GM23338 (cell line): ENCODE data around the gene SNRPB2. TPM values are rescaled to one million over a fixed set of nuclear protein-coding genes. Genes with fewer than 3 reads are reported as not detected.
A peak's percentile ranks its signal among the peaks of the same experiment; 100 is the strongest.

Experiments
- ATAC-seq: fragments of 200-7000 bp; cut with Tn5 transposase; 3 replicates; pipeline ENCODE4 v1.9.1; 2020
- DNase-seq: peaks from one replicate; pipeline ENCODE4 v3.0.0-alpha.2; 2015; ENCODE audit warnings: low spot score
- H2AFZ ChIP-seq: fragments of 200-600 bp; sonication (generic); 2 replicates; pipeline ENCODE4 v1.8.0; 2016; ENCODE audit warnings: antibody characterized with exemption, mild to moderate bottlenecking, moderate library complexity
- H3F3A ChIP-seq: fragments of 200-600 bp; sonication (generic); replicated peaks from 2 replicates; pipeline ENCODE4 v1.8.0; 2017; ENCODE audit warnings: antibody characterized with exemption, mixed run types, low read depth
- H3K27ac ChIP-seq: fragments of 200-600 bp; sonication (generic); 2 replicates; pipeline ENCODE4 v1.6.1; 2016; ENCODE audit warnings: low read depth
- H3K27me3 ChIP-seq: fragments of 200-600 bp; sonication (generic); 2 replicates; pipeline ENCODE4 v1.8.0; 2016; ENCODE audit warnings: mild to moderate bottlenecking, mixed run types, moderate library complexity; ENCODE audit not compliant: insufficient read depth
- H3K36me3 ChIP-seq: fragments of 200-600 bp; sonication (generic); 2 replicates; pipeline ENCODE4 v1.8.0; 2016; ENCODE audit warnings: mild to moderate bottlenecking; ENCODE audit not compliant: insufficient read depth
- H3K4me1 ChIP-seq: fragments of 200-600 bp; sonication (generic); 2 replicates; pipeline ENCODE4 v1.8.0; 2016; ENCODE audit warnings: mild to moderate bottlenecking, moderate library complexity; ENCODE audit not compliant: insufficient read depth
- H3K4me2 ChIP-seq: fragments of 200-600 bp; sonication (generic); 2 replicates; pipeline ENCODE4 v1.7.1; 2017; ENCODE audit warnings: mixed run types
- H3K4me3 ChIP-seq: fragments of 200-600 bp; sonication (generic); 2 replicates; pipeline ENCODE4 v1.6.1; 2016; ENCODE audit warnings: mixed run types
- H3K79me2 ChIP-seq: fragments of 200-600 bp; sonication (generic); replicated peaks from 2 replicates; pipeline ENCODE4 v1.8.0; 2017; ENCODE audit warnings: mild to moderate bottlenecking; ENCODE audit not compliant: insufficient read depth
- H3K9me2 ChIP-seq: fragments of 200-600 bp; sonication (generic); 2 replicates; pipeline ENCODE4 v1.8.0; 2017; ENCODE audit not compliant: insufficient read depth
- H4K20me1 ChIP-seq: fragments of 200-600 bp; sonication (generic); replicated peaks from 2 replicates; pipeline ENCODE4 v1.8.0; 2017; ENCODE audit warnings: mild to moderate bottlenecking; ENCODE audit not compliant: insufficient read depth
- H3K27ac Mint-ChIP-seq: 2 replicates; pipeline ENCODE4 v1.8.0; 2020; ENCODE audit warnings: inconsistent platforms, mild to moderate bottlenecking, moderate library complexity, mixed read lengths
- H3K27me3 Mint-ChIP-seq: 3 replicates; pipeline ENCODE4 v1.8.0; 2022; ENCODE audit warnings: low read depth, mild to moderate bottlenecking, moderate library complexity, mixed read lengths, inconsistent platforms; ENCODE audit not compliant: insufficient read depth, poor library complexity
- H3K36me3 Mint-ChIP-seq: 3 replicates; pipeline ENCODE4 v1.8.0; 2021; ENCODE audit warnings: low read depth, mild to moderate bottlenecking, inconsistent platforms, moderate library complexity, mixed read lengths
- H3K4me1 Mint-ChIP-seq: 3 replicates; pipeline ENCODE4 v1.8.0; 2020; ENCODE audit warnings: mild to moderate bottlenecking, inconsistent platforms, mixed read lengths
- H3K4me3 Mint-ChIP-seq: 3 replicates; pipeline ENCODE4 v1.8.0; 2021; ENCODE audit warnings: moderate library complexity, mild to moderate bottlenecking, inconsistent platforms, mixed read lengths
- H3K9me3 Mint-ChIP-seq: 3 replicates; pipeline ENCODE4 v1.8.0; 2020; ENCODE audit warnings: moderate library complexity, mild to moderate bottlenecking, inconsistent platforms, mixed read lengths
- CREB1 ChIP-seq: fragments of 250-450 bp; sonication (Bioruptor Pico); IDR thresholded peaks from 2 replicates; pipeline ENCODE4 v1.5.0; 2020; ENCODE audit warnings: low read depth, mild to moderate bottlenecking, moderate library complexity
- EZH2 ChIP-seq: fragments of 200-600 bp; sonication (generic); IDR thresholded peaks from one replicate; pipeline ENCODE4 v1.8.0; 2017; ENCODE audit warnings: antibody characterized with exemption, mild to moderate bottlenecking, low read depth; ENCODE audit not compliant: unreplicated experiment
- JUNB ChIP-seq: IDR thresholded peaks from one replicate; pipeline ENCODE4 v1.6.1; 2016; ENCODE audit warnings: antibody characterized with exemption; ENCODE audit not compliant: unreplicated experiment
- NANOG ChIP-seq: IDR thresholded peaks from 2 replicates; pipeline ENCODE4 v1.6.1; 2016; ENCODE audit warnings: antibody characterized with exemption, borderline replicate concordance
- POLR2AphosphoS5 ChIP-seq: IDR thresholded peaks from 2 replicates; pipeline ENCODE4 v1.6.1; 2016; ENCODE audit warnings: antibody characterized with exemption, low read depth
- ZNF114 ChIP-seq: fragments of 250-450 bp; sonication (Bioruptor Pico); IDR thresholded peaks from 2 replicates; pipeline ENCODE4 v1.5.0; 2020; ENCODE audit warnings: mild to moderate bottlenecking, moderate library complexity
- ZNF331 ChIP-seq: fragments of 250-450 bp; sonication (Bioruptor Pico); IDR thresholded peaks from 2 replicates; pipeline ENCODE4 v1.5.0; 2020; ENCODE audit warnings: low read depth, mild to moderate bottlenecking, moderate library complexity
- polyA plus RNA-seq: library from polyadenylated mRNA; unstranded; fragments of >200 nt; fragmentation: Nextera tagmentation; extraction: Ambion mirVana; gene quantifications from 2 replicates; pipeline ENCODE4 v1.2.1, GENCODE V29; 2016
- total RNA-seq: library from RNA; depleted of rRNA; stranded (reverse); fragments of >200 nt; shearing (Covaris generic); gene quantifications from 2 replicates; pipeline ENCODE4 v1.2.3, GENCODE V29; 2014
- TF ChIP-seq, protein P1 (sequence below), 2 experiments: fragments of 200-600 bp in 1 of 2; sonication (generic) in 1 of 2; conservative IDR thresholded peaks; 2 replicates each; pipeline versions ENCODE4 v1.5.1 to v1.6.1; 2016 to 2017; ENCODE audit warnings: antibody characterized with exemption in 2 of 2, low read depth in 2 of 2, mild to moderate bottlenecking in 2 of 2, moderate library complexity in 1 of 2
- TF ChIP-seq, protein P2 (sequence below): IDR thresholded peaks from one replicate; pipeline ENCODE4 v1.6.1; 2018; ENCODE audit warnings: antibody characterized with exemption; ENCODE audit not compliant: unreplicated experiment
- TF ChIP-seq, protein P3 (sequence below): fragments of 250-450 bp; sonication (Bioruptor Pico); IDR thresholded peaks from 2 replicates; pipeline ENCODE4 v1.5.0; 2020; ENCODE audit warnings: mild to moderate bottlenecking, moderate library complexity
- TF ChIP-seq, protein P4 (sequence below): IDR thresholded peaks from 2 replicates; pipeline ENCODE4 v1.6.1; 2016; ENCODE audit warnings: antibody characterized with exemption

SNRPB2 gene
- total and polyA plus RNA-seq, 2 experiments from 2014 or later, result 94.9 to 377 TPM

DNA sequence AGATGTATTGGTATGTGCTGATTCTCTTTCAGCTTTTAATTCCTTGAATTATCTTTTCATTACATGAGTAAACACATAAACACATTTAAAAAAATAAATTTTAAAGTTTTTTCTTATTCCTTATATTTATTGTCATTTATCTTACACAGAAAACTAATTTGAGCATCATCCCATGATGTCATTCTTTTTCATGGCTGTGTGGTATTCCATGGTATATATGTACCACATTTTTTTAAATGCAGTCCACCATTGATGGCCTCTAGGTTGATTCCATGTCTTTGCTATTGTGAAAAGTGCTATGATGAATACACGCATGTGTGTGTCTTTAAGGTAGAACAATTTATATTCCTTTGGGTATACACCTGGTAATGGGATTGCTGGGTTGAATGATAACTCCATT lies 51.7 kb downstream of the SNRPB2 start (continued):
- TF ChIP-seq, protein P1, sequence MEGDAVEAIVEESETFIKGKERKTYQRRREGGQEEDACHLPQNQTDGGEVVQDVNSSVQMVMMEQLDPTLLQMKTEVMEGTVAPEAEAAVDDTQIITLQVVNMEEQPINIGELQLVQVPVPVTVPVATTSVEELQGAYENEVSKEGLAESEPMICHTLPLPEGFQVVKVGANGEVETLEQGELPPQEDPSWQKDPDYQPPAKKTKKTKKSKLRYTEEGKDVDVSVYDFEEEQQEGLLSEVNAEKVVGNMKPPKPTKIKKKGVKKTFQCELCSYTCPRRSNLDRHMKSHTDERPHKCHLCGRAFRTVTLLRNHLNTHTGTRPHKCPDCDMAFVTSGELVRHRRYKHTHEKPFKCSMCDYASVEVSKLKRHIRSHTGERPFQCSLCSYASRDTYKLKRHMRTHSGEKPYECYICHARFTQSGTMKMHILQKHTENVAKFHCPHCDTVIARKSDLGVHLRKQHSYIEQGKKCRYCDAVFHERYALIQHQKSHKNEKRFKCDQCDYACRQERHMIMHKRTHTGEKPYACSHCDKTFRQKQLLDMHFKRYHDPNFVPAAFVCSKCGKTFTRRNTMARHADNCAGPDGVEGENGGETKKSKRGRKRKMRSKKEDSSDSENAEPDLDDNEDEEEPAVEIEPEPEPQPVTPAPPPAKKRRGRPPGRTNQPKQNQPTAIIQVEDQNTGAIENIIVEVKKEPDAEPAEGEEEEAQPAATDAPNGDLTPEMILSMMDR (conservative IDR thresholded peaks at IDR 0.05; ENCODE audit: low read depth in 2 of 2), result no peak
- TF ChIP-seq NANOG (no peak), ZNF114 (no peak), EZH2 (no peak), ZNF331 (no peak), CREB1 (CRISPR knock-in tag) (no peak)
- TF ChIP-seq, protein P2, sequence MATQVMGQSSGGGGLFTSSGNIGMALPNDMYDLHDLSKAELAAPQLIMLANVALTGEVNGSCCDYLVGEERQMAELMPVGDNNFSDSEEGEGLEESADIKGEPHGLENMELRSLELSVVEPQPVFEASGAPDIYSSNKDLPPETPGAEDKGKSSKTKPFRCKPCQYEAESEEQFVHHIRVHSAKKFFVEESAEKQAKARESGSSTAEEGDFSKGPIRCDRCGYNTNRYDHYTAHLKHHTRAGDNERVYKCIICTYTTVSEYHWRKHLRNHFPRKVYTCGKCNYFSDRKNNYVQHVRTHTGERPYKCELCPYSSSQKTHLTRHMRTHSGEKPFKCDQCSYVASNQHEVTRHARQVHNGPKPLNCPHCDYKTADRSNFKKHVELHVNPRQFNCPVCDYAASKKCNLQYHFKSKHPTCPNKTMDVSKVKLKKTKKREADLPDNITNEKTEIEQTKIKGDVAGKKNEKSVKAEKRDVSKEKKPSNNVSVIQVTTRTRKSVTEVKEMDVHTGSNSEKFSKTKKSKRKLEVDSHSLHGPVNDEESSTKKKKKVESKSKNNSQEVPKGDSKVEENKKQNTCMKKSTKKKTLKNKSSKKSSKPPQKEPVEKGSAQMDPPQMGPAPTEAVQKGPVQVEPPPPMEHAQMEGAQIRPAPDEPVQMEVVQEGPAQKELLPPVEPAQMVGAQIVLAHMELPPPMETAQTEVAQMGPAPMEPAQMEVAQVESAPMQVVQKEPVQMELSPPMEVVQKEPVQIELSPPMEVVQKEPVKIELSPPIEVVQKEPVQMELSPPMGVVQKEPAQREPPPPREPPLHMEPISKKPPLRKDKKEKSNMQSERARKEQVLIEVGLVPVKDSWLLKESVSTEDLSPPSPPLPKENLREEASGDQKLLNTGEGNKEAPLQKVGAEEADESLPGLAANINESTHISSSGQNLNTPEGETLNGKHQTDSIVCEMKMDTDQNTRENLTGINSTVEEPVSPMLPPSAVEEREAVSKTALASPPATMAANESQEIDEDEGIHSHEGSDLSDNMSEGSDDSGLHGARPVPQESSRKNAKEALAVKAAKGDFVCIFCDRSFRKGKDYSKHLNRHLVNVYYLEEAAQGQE, result no peak

DNA sequence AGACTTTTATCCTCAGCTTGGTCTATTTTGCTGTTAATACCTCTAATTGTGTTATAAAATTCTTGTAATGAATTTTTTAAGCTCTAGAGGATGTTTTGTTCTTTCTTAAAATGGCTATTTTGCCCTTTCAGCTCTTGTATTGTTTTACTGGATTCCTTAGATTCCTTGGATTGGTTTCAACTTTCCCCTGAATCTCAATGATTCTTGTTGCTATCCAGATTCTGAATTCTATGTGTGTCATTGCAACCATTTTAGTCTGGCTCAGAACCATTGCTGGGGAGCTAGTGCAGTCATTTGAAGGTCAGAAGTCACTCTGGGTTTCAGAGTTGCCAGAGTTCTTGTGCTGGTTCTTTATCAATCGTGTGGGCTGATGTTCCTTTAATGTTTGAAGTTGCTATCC lies 55.4 kb downstream of the SNRPB2 start:
- Histone ChIP-seq H2AFZ (no peak overlapping the region), H3K27ac (0 out of 2 replicates have a peak overlapping the region, but pooled peaks have one; percentile 3), H3K9me2 (no peaks in the 10 kb centered on the region), H3K4me1 (peaks cover 12% of the 10 kb centered on the region; the same call in 1 of the 2 replicates), H3K4me3 (no peak overlapping the region), H3K4me2 (no peak overlapping the region), H3F3A (no peaks in the 10 kb centered on the region), H3K36me3 (no peaks in the 10 kb centered on the region), H3K27me3 (no peaks in the 10 kb centered on the region), H3K79me2 (no peaks in the 10 kb centered on the region), H4K20me1 (no peaks in the 10 kb centered on the region)
- peaks cover 2% of the 10 kb centered on the region for H3K27me3 Mint-ChIP-seq
- H3K4me3 Mint-ChIP-seq, result no peak overlapping the region
- H3K36me3 Mint-ChIP-seq, result peaks cover 1% of the 10 kb centered on the region; the same call in 2 of the 3 replicates
- DNase-seq (peak; percentile 47), ATAC-seq (no peak)
- peaks cover 9% of the 10 kb centered on the region; the same call in 2 of the 3 replicates for H3K4me1 Mint-ChIP-seq
- no peak overlapping the region for H3K27ac Mint-ChIP-seq
- peaks cover 26% of the 10 kb centered on the region; the same call in 2 of the 3 replicates for H3K9me3 Mint-ChIP-seq
- TF ChIP-seq, protein P3, sequence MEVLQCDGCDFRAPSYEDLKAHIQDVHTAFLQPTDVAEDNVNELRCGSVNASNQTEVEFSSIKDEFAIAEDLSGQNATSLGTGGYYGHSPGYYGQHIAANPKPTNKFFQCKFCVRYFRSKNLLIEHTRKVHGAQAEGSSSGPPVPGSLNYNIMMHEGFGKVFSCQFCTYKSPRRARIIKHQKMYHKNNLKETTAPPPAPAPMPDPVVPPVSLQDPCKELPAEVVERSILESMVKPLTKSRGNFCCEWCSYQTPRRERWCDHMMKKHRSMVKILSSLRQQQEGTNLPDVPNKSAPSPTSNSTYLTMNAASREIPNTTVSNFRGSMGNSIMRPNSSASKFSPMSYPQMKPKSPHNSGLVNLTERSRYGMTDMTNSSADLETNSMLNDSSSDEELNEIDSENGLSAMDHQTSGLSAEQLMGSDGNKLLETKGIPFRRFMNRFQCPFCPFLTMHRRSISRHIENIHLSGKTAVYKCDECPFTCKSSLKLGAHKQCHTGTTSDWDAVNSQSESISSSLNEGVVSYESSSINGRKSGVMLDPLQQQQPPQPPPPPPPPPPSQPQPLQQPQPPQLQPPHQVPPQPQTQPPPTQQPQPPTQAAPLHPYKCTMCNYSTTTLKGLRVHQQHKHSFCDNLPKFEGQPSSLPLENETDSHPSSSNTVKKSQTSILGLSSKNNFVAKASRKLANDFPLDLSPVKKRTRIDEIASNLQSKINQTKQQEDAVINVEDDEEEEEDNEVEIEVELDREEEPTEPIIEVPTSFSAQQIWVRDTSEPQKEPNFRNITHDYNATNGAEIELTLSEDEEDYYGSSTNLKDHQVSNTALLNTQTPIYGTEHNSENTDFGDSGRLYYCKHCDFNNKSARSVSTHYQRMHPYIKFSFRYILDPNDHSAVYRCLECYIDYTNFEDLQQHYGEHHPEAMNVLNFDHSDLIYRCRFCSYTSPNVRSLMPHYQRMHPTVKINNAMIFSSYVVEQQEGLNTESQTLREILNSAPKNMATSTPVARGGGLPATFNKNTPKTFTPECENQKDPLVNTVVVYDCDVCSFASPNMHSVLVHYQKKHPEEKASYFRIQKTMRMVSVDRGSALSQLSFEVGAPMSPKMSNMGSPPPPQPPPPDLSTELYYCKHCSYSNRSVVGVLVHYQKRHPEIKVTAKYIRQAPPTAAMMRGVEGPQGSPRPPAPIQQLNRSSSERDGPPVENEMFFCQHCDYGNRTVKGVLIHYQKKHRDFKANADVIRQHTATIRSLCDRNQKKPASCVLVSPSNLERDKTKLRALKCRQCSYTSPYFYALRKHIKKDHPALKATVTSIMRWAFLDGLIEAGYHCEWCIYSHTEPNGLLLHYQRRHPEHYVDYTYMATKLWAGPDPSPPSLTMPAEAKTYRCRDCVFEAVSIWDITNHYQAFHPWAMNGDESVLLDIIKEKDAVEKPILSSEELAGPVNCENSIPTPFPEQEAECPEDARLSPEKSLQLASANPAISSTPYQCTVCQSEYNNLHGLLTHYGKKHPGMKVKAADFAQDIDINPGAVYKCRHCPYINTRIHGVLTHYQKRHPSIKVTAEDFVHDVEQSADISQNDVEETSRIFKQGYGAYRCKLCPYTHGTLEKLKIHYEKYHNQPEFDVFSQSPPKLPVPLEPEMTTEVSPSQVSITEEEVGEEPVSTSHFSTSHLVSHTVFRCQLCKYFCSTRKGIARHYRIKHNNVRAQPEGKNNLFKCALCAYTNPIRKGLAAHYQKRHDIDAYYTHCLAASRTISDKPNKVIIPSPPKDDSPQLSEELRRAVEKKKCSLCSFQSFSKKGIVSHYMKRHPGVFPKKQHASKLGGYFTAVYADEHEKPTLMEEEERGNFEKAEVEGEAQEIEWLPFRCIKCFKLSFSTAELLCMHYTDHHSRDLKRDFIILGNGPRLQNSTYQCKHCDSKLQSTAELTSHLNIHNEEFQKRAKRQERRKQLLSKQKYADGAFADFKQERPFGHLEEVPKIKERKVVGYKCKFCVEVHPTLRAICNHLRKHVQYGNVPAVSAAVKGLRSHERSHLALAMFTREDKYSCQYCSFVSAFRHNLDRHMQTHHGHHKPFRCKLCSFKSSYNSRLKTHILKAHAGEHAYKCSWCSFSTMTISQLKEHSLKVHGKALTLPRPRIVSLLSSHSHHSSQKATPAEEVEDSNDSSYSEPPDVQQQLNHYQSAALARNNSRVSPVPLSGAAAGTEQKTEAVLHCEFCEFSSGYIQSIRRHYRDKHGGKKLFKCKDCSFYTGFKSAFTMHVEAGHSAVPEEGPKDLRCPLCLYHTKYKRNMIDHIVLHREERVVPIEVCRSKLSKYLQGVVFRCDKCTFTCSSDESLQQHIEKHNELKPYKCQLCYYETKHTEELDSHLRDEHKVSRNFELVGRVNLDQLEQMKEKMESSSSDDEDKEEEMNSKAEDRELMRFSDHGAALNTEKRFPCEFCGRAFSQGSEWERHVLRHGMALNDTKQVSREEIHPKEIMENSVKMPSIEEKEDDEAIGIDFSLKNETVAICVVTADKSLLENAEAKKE, result no peak
- TF ChIP-seq POLR2AphosphoS5 (no peak), ZNF114 (no peak), JUNB (no peak), EZH2 (no peak), CREB1 (CRISPR knock-in tag) (no peak)
- TF ChIP-seq, protein P4, sequence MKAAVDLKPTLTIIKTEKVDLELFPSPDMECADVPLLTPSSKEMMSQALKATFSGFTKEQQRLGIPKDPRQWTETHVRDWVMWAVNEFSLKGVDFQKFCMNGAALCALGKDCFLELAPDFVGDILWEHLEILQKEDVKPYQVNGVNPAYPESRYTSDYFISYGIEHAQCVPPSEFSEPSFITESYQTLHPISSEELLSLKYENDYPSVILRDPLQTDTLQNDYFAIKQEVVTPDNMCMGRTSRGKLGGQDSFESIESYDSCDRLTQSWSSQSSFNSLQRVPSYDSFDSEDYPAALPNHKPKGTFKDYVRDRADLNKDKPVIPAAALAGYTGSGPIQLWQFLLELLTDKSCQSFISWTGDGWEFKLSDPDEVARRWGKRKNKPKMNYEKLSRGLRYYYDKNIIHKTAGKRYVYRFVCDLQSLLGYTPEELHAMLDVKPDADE, result no peak
